GM23338 (cell line): Measurements from ENCODE around the gene LY6G6D.
"Not testable (repeated sequence)": the region's sequence is repeated elsewhere in the genome, so short reads cannot be mapped to it uniquely, and the experiment has no call there.

Experiments
- CTCF ChIP-seq, 2 experiments: fragments of 200-600 bp in 1 of 2; sonication (generic) in 1 of 2; conservative IDR thresholded peaks; 2 replicates each; pipeline versions ENCODE4 v1.5.1 to v1.6.1; 2016 to 2017; ENCODE audit warnings: antibody characterized with exemption in 2 of 2, low read depth in 2 of 2, mild to moderate bottlenecking in 2 of 2, moderate library complexity in 1 of 2
- EZH2 ChIP-seq: fragments of 200-600 bp; sonication (generic); IDR thresholded peaks from one replicate; pipeline ENCODE4 v1.8.0; 2017; ENCODE audit warnings: antibody characterized with exemption, mild to moderate bottlenecking, low read depth; ENCODE audit not compliant: unreplicated experiment
- EZH2phosphoT487 ChIP-seq: fragments of 200-600 bp; sonication (generic); IDR thresholded peaks from one replicate; pipeline ENCODE4 v1.8.1; 2018; ENCODE audit warnings: antibody characterized with exemption; ENCODE audit not compliant: unreplicated experiment
- POLR2AphosphoS5 ChIP-seq: IDR thresholded peaks from 2 replicates; pipeline ENCODE4 v1.6.1; 2016; ENCODE audit warnings: antibody characterized with exemption, low read depth
- REST ChIP-seq: IDR thresholded peaks from one replicate; pipeline ENCODE4 v1.6.1; 2018; ENCODE audit warnings: antibody characterized with exemption; ENCODE audit not compliant: unreplicated experiment
- ZNF331 ChIP-seq: fragments of 250-450 bp; sonication (Bioruptor Pico); IDR thresholded peaks from 2 replicates; pipeline ENCODE4 v1.5.0; 2020; ENCODE audit warnings: low read depth, mild to moderate bottlenecking, moderate library complexity
- ZNF462 ChIP-seq: fragments of 250-450 bp; sonication (Bioruptor Pico); IDR thresholded peaks from 2 replicates; pipeline ENCODE4 v1.5.0; 2020; ENCODE audit warnings: mild to moderate bottlenecking, moderate library complexity

- not testable (repeated sequence) for TF ChIP-seq CTCF (conservative IDR thresholded peaks at IDR 0.05; ENCODE audit: low read depth in 2 of 2); EZH2phosphoT487; EZH2; ZNF331 (CRISPR knock-in tag); POLR2AphosphoS5; REST; ZNF462
Observed at GRCh38 chr6:31709157-31709556, 6.0 kb upstream of the LY6G6D start.
